ENCODE data around the gene BLTP3A. TPM values are rescaled to one million over a fixed set of nuclear protein-coding genes. Genes with fewer than 3 reads are reported as not detected.
"Not testable (repeated sequence)": the region's sequence is repeated elsewhere in the genome, so short reads cannot be mapped to it uniquely, and the experiment has no call there.

Gene BLTP3A
- total RNA-seq, 1 experiment from 2014 or later, result 20.2 TPM

DNA sequence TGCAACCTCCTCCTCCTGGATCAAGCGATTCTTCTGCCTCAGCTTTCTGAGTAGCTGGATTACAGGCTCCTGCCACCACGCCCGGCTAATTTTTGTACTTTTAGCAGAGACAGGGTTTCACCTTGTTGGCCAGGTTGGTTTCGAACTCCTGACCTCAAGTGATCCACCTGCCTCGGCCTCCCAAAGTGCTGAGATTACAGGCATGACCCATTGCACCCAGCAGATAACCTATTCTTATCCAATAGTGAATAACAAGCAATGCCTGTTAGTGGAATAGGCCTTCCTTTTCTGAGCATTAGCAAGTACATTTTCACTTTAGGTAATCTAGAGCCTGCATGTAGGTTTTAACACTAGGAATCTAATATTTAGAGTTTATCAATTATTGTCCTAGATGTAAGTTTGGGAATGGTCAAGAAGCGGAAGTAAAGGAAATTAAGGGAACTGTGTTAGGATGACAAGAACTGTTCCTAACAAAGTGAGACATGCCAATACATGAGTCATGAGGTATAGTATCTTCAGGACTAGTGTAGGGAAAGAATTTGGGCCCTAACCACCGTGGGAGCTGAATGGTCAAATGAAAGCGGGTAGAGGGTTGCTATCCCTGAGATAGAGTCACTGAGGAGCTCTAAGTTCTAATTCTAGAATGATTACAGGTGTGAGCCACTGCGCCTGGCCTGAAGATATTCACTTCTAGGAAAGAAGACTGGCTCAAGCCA lies 15.0 kb downstream of the BLTP3A start:
- Histone ChIP-seq H3K27me3 (ENCODE audit: control insufficient read depth, insufficient read depth, low read length) (no peaks in the 10 kb centered on the region), H3K36me3 (ENCODE audit: control insufficient read depth, insufficient read depth, low read length) (no peaks in the 10 kb centered on the region), H3K4me1 (ENCODE audit: control insufficient read depth, insufficient read depth, low read length) (peaks cover 17% of the 10 kb centered on the region), H3K9me3 (ENCODE audit: control insufficient read depth, insufficient read depth, low read depth, low read length) (no peaks in the 10 kb centered on the region), H3K4me3 (ENCODE audit: low read depth in 2 of 2, low read length in 2 of 2) (no peak overlapping the region), H3K27ac (ENCODE audit: low read length) (no peak overlapping the region)
- ChIA-PET CTCF (no interaction called here), POLR2A (no interaction called here)
- ATAC-seq (no peak), DNase-seq (ENCODE audit: low read depth, low spot score) (no peak)
- TF ChIP-seq, protein P1, sequence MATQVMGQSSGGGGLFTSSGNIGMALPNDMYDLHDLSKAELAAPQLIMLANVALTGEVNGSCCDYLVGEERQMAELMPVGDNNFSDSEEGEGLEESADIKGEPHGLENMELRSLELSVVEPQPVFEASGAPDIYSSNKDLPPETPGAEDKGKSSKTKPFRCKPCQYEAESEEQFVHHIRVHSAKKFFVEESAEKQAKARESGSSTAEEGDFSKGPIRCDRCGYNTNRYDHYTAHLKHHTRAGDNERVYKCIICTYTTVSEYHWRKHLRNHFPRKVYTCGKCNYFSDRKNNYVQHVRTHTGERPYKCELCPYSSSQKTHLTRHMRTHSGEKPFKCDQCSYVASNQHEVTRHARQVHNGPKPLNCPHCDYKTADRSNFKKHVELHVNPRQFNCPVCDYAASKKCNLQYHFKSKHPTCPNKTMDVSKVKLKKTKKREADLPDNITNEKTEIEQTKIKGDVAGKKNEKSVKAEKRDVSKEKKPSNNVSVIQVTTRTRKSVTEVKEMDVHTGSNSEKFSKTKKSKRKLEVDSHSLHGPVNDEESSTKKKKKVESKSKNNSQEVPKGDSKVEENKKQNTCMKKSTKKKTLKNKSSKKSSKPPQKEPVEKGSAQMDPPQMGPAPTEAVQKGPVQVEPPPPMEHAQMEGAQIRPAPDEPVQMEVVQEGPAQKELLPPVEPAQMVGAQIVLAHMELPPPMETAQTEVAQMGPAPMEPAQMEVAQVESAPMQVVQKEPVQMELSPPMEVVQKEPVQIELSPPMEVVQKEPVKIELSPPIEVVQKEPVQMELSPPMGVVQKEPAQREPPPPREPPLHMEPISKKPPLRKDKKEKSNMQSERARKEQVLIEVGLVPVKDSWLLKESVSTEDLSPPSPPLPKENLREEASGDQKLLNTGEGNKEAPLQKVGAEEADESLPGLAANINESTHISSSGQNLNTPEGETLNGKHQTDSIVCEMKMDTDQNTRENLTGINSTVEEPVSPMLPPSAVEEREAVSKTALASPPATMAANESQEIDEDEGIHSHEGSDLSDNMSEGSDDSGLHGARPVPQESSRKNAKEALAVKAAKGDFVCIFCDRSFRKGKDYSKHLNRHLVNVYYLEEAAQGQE (IDR thresholded peaks at IDR 0.05; ENCODE audit: insufficient read depth in 1 of 2, low read depth in 2 of 2, low read length in 1 of 2), result no peak
- TF ChIP-seq POLR2AphosphoS5 (IDR thresholded peaks at IDR 0.05; ENCODE audit: low read depth, low read length) (no peak), TCF7L2 (IDR thresholded peaks at IDR 0.05; ENCODE audit: low read depth, low read length) (no peak), SIN3A (IDR thresholded peaks at IDR 0.05; ENCODE audit: borderline replicate concordance, insufficient read depth, low read depth, low read length) (no peak)
- TF ChIP-seq, protein P2, sequence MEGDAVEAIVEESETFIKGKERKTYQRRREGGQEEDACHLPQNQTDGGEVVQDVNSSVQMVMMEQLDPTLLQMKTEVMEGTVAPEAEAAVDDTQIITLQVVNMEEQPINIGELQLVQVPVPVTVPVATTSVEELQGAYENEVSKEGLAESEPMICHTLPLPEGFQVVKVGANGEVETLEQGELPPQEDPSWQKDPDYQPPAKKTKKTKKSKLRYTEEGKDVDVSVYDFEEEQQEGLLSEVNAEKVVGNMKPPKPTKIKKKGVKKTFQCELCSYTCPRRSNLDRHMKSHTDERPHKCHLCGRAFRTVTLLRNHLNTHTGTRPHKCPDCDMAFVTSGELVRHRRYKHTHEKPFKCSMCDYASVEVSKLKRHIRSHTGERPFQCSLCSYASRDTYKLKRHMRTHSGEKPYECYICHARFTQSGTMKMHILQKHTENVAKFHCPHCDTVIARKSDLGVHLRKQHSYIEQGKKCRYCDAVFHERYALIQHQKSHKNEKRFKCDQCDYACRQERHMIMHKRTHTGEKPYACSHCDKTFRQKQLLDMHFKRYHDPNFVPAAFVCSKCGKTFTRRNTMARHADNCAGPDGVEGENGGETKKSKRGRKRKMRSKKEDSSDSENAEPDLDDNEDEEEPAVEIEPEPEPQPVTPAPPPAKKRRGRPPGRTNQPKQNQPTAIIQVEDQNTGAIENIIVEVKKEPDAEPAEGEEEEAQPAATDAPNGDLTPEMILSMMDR (IDR thresholded peaks at IDR 0.05), result no peak
- in situ Hi-C loops (cut with HindIII; ENCODE audit: low pct_unique_long_range_greater_than_20kb, low sequenced_read_pairs) (no loop called here), intact Hi-C loops (cut with micrococcal nuclease; ENCODE audit: unreplicated experiment) (no loop called here)
- BruUV-seq (replicated peaks), result no TSS peak

- intact Hi-C loops (cut with micrococcal nuclease; ENCODE audit: unreplicated experiment); BruUV-seq (replicated peaks); H3K36me3 ChIP-seq (ENCODE audit: control insufficient read depth, insufficient read depth, low read length); CTCF ChIA-PET; H3K9me3 ChIP-seq (ENCODE audit: control insufficient read depth, insufficient read depth, low read depth, low read length); ATAC-seq; DNase-seq (ENCODE audit: low read depth, low spot score); H3K4me3 ChIP-seq (ENCODE audit: low read depth in 2 of 2, low read length in 2 of 2); in situ Hi-C loops (cut with HindIII; ENCODE audit: low pct_unique_long_range_greater_than_20kb, low sequenced_read_pairs); POLR2A ChIA-PET; H3K27ac ChIP-seq (ENCODE audit: low read length); H3K27me3 ChIP-seq (ENCODE audit: control insufficient read depth, insufficient read depth, low read length): not testable (repeated sequence)
- peaks cover 17% of the 10 kb centered on the region for H3K4me1 ChIP-seq (ENCODE audit: control insufficient read depth, insufficient read depth, low read length)
Observed at GRCh38 chr6:34808473-34808872, 16.6 kb downstream of the BLTP3A start.

DNA sequence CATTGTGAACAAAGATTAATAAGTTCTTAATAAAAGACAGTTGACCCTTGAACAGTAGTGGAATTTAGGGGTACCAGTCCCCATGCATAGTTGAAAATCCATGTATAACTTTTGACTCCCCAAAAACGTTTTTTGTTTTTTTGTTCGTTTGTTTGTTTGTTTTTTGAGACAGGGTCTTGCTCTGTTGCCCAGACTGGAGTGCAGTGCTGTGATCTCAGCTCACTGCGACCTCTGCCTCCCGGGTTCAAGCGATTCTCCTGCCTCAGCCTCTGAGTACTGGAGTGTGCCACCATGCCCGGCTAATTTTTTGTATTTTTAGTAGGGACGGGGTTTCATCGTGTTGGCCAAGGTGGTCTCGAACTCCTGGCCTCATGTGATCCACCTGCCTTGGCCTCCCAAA lies 17.5 kb downstream of the BLTP3A start:
- POLR2A ChIA-PET; H3K27me3 ChIP-seq (ENCODE audit: control insufficient read depth, insufficient read depth, low read length); H3K9me3 ChIP-seq (ENCODE audit: control insufficient read depth, insufficient read depth, low read depth, low read length); BruUV-seq (replicated peaks); in situ Hi-C loops (cut with HindIII; ENCODE audit: low pct_unique_long_range_greater_than_20kb, low sequenced_read_pairs); CTCF ChIA-PET; ATAC-seq; DNase-seq (ENCODE audit: low read depth, low spot score); H3K36me3 ChIP-seq (ENCODE audit: control insufficient read depth, insufficient read depth, low read length); intact Hi-C loops (cut with micrococcal nuclease; ENCODE audit: unreplicated experiment); H3K4me3 ChIP-seq (ENCODE audit: low read depth in 2 of 2, low read length in 2 of 2); H3K27ac ChIP-seq (ENCODE audit: low read length): not testable (repeated sequence)
- H3K4me1 ChIP-seq (ENCODE audit: control insufficient read depth, insufficient read depth, low read length), result peaks cover 17% of the 10 kb centered on the region

All from Panc1 (cell line).